H9 (cell line): Measurements from ENCODE around the gene MYO18B. TPM values are rescaled to one million over a fixed set of nuclear protein-coding genes. Genes with fewer than 3 reads are reported as not detected.

Source experiments
- DNase-seq: peaks from one replicate; pipeline ENCODE4 v3.0.0-alpha.2; 2017
- H2AFZ ChIP-seq: one replicate; pipeline ENCODE4 v1.6.1; 2013; ENCODE audit warnings: mild to moderate bottlenecking, low read length, control low read depth, moderate library complexity
- H2AK5ac ChIP-seq: 2 replicates; pipeline ENCODE4 v1.6.1; 2013; ENCODE audit warnings: low read length, control low read depth, mixed read lengths; ENCODE audit not compliant: insufficient read length
- H2BK120ac ChIP-seq: one replicate; pipeline ENCODE4 v1.6.1; 2013; ENCODE audit warnings: low read depth, mild to moderate bottlenecking, low read length, control low read depth, inconsistent platforms; ENCODE audit not compliant: poor library complexity, severe bottlenecking
- H2BK12ac ChIP-seq: 2 replicates; pipeline ENCODE4 v1.6.1; 2013; ENCODE audit warnings: low read length, control low read depth, mixed read lengths, low read depth; ENCODE audit not compliant: insufficient read length
- H2BK15ac ChIP-seq: 2 replicates; pipeline ENCODE4 v1.6.1; 2013; ENCODE audit warnings: low read depth, low read length, control low read depth
- H2BK20ac ChIP-seq: one replicate; pipeline ENCODE4 v1.6.1; 2013; ENCODE audit warnings: low read depth, mild to moderate bottlenecking, low read length, control low read depth, inconsistent platforms; ENCODE audit not compliant: poor library complexity, severe bottlenecking
- H2BK5ac ChIP-seq: 2 replicates; pipeline ENCODE4 v1.6.1; 2013; ENCODE audit warnings: low read length, control low read depth, mixed read lengths; ENCODE audit not compliant: insufficient read length
- H3K14ac ChIP-seq: 2 replicates; pipeline ENCODE4 v1.6.1; 2013; ENCODE audit warnings: low read length, control low read depth; ENCODE audit not compliant: insufficient read depth
- H3K18ac ChIP-seq: 2 replicates; pipeline ENCODE4 v1.6.1; 2013; ENCODE audit warnings: low read depth, mild to moderate bottlenecking, mixed read lengths, low read length, control low read depth; ENCODE audit not compliant: insufficient read length
- H3K23ac ChIP-seq: 2 replicates; pipeline ENCODE4 v1.6.1; 2013; ENCODE audit warnings: low read length, control low read depth, mixed read lengths, low read depth; ENCODE audit not compliant: insufficient read length
- H3K23me2 ChIP-seq: 2 replicates; pipeline ENCODE4 v1.6.1; 2013; ENCODE audit warnings: low read depth, mild to moderate bottlenecking, mixed read lengths, low read length, control low read depth; ENCODE audit not compliant: insufficient read length, poor library complexity, severe bottlenecking
- H3K27ac ChIP-seq: 2 replicates; pipeline ENCODE4 v1.5.1; 2013; ENCODE audit warnings: low read length, control low read depth, mixed read lengths, low read depth; ENCODE audit not compliant: insufficient read length
- H3K27me3 ChIP-seq: 2 replicates; pipeline ENCODE4 v1.6.1; 2013; ENCODE audit warnings: low read length, control low read depth, inconsistent platforms; ENCODE audit not compliant: insufficient read depth
- H3K4ac ChIP-seq: 2 replicates; pipeline ENCODE4 v1.6.1; 2013; ENCODE audit warnings: low read depth, mild to moderate bottlenecking, control low read depth, inconsistent platforms, low read length, moderate library complexity
- H3K4me1 ChIP-seq: 2 replicates; pipeline ENCODE4 v1.6.1; 2013; ENCODE audit warnings: low read length, control low read depth, inconsistent platforms; ENCODE audit not compliant: insufficient read depth
- H3K4me2 ChIP-seq: 2 replicates; pipeline ENCODE4 v1.6.1; 2013; ENCODE audit warnings: low read length, control low read depth, mixed read lengths; ENCODE audit not compliant: insufficient read length, insufficient read depth
- H3K56ac ChIP-seq: 2 replicates; pipeline ENCODE4 v1.6.1; 2013; ENCODE audit warnings: low read depth, mild to moderate bottlenecking, mixed read lengths, low read length, control low read depth; ENCODE audit not compliant: insufficient read length
- H3K79me1 ChIP-seq: 2 replicates; pipeline ENCODE4 v1.6.1; 2013; ENCODE audit warnings: low read depth, mild to moderate bottlenecking, moderate library complexity, low read length, control low read depth, inconsistent platforms; ENCODE audit not compliant: insufficient read depth, poor library complexity, severe bottlenecking
- H3K79me2 ChIP-seq: 2 replicates; pipeline ENCODE4 v1.6.1; 2013; ENCODE audit warnings: low read length, control low read depth, inconsistent platforms; ENCODE audit not compliant: insufficient read depth
- H3K9ac ChIP-seq: 2 replicates; pipeline ENCODE4 v1.6.1; 2013; ENCODE audit warnings: low read length, control low read depth, mixed read lengths; ENCODE audit not compliant: insufficient read length; ENCODE audit errors: extremely low read depth
- H3K9me3 ChIP-seq: one replicate; pipeline ENCODE4 v1.6.1; 2013; ENCODE audit warnings: low read depth, low read length, inconsistent platforms; ENCODE audit not compliant: control insufficient read depth
- H3T11ph ChIP-seq: one replicate; pipeline ENCODE4 v1.6.1; 2013; ENCODE audit warnings: mild to moderate bottlenecking, low read length, control low read depth, inconsistent platforms
- H4K20me1 ChIP-seq: one replicate; pipeline ENCODE4 v1.6.1; 2013; ENCODE audit not compliant: control insufficient read depth, insufficient read length, insufficient read depth
- H4K5ac ChIP-seq: 2 replicates; pipeline ENCODE4 v1.6.1; 2013; ENCODE audit warnings: low read depth, mild to moderate bottlenecking, mixed read lengths, low read length, control low read depth; ENCODE audit not compliant: insufficient read length
- H4K8ac ChIP-seq: replicated peaks from 2 replicates; pipeline ENCODE4 v1.6.1; 2013; ENCODE audit warnings: low read length, control low read depth, mixed read lengths, low read depth; ENCODE audit not compliant: insufficient read length
- H4K91ac ChIP-seq: 2 replicates; pipeline ENCODE4 v1.6.1; 2013; ENCODE audit warnings: low read depth, mild to moderate bottlenecking, moderate library complexity, mixed read lengths, low read length, control low read depth; ENCODE audit not compliant: insufficient read length
- H3K27ac Mint-ChIP-seq, 3 experiments: 2 replicates in 2 of 3; 3 replicates in 1 of 3; pipeline ENCODE4 v1.8.0; 2020 to 2021; ENCODE audit warnings: mixed read lengths in 3 of 3, mild to moderate bottlenecking in 1 of 3, moderate library complexity in 1 of 3
- H3K27me3 Mint-ChIP-seq: 2 replicates; pipeline ENCODE4 v1.8.0; 2021; ENCODE audit warnings: low read depth, mild to moderate bottlenecking, moderate library complexity, mixed read lengths
- H3K36me3 Mint-ChIP-seq, 3 experiments: 2 replicates in 2 of 3; 3 replicates in 1 of 3; pipeline ENCODE4 v1.8.0; 2020 to 2021; ENCODE audit warnings: low read depth in 3 of 3, mixed read lengths in 3 of 3; ENCODE audit not compliant: insufficient read depth in 1 of 3
- H3K4me1 Mint-ChIP-seq, 2 experiments: 2 replicates each; pipeline ENCODE4 v1.8.0; 2020; ENCODE audit warnings: mixed read lengths in 2 of 2
- H3K4me3 Mint-ChIP-seq, 2 experiments: 2 replicates in 1 of 2; 3 replicates in 1 of 2; pipeline ENCODE4 v1.8.0; 2020 to 2021; ENCODE audit warnings: mild to moderate bottlenecking in 2 of 2, mixed read lengths in 2 of 2, moderate library complexity in 1 of 2
- H3K9me3 Mint-ChIP-seq, 2 experiments: 2 replicates in 1 of 2; 3 replicates in 1 of 2; pipeline ENCODE4 v1.8.0; 2020; ENCODE audit warnings: mild to moderate bottlenecking in 2 of 2, mixed read lengths in 2 of 2, moderate library complexity in 1 of 2
- WGBS: extraction: QIAGEN DNeasy Blood & Tissue Kit; methylation state at CpG from one replicate; pipeline ENCODE4 v1.1.7; 2013; ENCODE audit warnings: missing lambda C conversion rate, low lambda C conversion rate, mixed read lengths; ENCODE audit not compliant: insufficient read length; ENCODE audit errors: extremely low coverage; 5-methylcytosine and 5-hydroxymethylcytosine counted together
- total RNA-seq: library from RNA; stranded (reverse); gene quantifications from 2 replicates; pipeline ENCODE4 v1.2.1, GENCODE V29; 2021
- TF ChIP-seq, protein P1 (sequence below): fragments of 200-600 bp; sonication (generic); conservative IDR thresholded peaks from 3 replicates; pipeline ENCODE4 v1.8.0; 2021; ENCODE audit warnings: antibody characterized with exemption, mild to moderate bottlenecking

The MYO18B gene
- total RNA-seq, 1 experiment from 2014 or later: 0.46 TPM

DNA sequence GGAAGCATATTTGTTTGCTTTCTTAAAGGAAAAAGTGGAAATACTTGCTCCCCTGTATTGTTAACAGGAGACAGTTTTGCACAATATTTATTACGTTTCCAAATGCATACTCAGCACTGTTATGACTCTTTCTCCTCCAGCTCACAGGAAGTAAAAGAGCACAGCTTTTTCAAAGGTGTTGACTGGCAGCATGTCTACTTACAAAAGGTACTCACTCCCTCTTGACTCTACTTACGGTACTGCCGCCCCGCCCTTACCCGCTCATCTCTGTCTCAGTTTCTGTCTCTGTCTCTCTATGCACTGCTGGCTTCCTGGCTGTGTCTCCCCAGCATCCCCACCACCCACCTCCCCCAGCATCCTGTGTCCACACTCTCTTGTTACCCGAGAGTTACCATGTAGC, 32.2 kb upstream of the MYO18B start:
- TF ChIP-seq, protein P1, sequence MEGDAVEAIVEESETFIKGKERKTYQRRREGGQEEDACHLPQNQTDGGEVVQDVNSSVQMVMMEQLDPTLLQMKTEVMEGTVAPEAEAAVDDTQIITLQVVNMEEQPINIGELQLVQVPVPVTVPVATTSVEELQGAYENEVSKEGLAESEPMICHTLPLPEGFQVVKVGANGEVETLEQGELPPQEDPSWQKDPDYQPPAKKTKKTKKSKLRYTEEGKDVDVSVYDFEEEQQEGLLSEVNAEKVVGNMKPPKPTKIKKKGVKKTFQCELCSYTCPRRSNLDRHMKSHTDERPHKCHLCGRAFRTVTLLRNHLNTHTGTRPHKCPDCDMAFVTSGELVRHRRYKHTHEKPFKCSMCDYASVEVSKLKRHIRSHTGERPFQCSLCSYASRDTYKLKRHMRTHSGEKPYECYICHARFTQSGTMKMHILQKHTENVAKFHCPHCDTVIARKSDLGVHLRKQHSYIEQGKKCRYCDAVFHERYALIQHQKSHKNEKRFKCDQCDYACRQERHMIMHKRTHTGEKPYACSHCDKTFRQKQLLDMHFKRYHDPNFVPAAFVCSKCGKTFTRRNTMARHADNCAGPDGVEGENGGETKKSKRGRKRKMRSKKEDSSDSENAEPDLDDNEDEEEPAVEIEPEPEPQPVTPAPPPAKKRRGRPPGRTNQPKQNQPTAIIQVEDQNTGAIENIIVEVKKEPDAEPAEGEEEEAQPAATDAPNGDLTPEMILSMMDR: no peak
- no peaks in the 10 kb centered on the region for H3K9me3 ChIP-seq
- H3K14ac ChIP-seq: no peak overlapping the region
- H3K56ac ChIP-seq: no peak overlapping the region
- H4K8ac ChIP-seq: no peak overlapping the region
- H2BK5ac ChIP-seq: no peak overlapping the region
- H2BK12ac ChIP-seq: no peak overlapping the region
- H2AFZ ChIP-seq: no peak overlapping the region
- H3K27ac ChIP-seq: no peak overlapping the region
- H2AK5ac ChIP-seq: no peak overlapping the region
- Mint-ChIP-seq H3K4me1 (no peaks in the 10 kb centered on the region), H3K9me3 (no peaks in the 10 kb centered on the region), H3K4me3 (no peak overlapping the region), H3K27me3 (no peaks in the 10 kb centered on the region), H3K27ac (peak overlapping the region in 1 of 3 experiments; percentile 50; a peak in 1 of 7 replicates), H3K36me3 (peaks cover 2 to 14% (median 11%) of the 10 kb centered on the region in 3 experiments; a peak in 5 of 7 replicates)
- H3K23me2 ChIP-seq: no peaks in the 10 kb centered on the region
- H3K9ac ChIP-seq: no peak overlapping the region
- no peak overlapping the region for H3K4ac ChIP-seq
- no peaks in the 10 kb centered on the region for H4K20me1 ChIP-seq
- no peak overlapping the region for H2BK20ac ChIP-seq
- no peaks in the 10 kb centered on the region for H3K79me2 ChIP-seq
- no peak overlapping the region for H4K5ac ChIP-seq
- no peaks in the 10 kb centered on the region for H3K27me3 ChIP-seq
- H2BK15ac ChIP-seq: no peak overlapping the region
- no peaks in the 10 kb centered on the region for H3K4me1 ChIP-seq
- no peak overlapping the region for H2BK120ac ChIP-seq
- H3K18ac ChIP-seq: no peak overlapping the region
- no peaks in the 10 kb centered on the region for H3K79me1 ChIP-seq
- WGBS: no CpG with 5 or more reads among the region's 6 CpGs
- H3T11ph ChIP-seq: no peak overlapping the region
- no peak overlapping the region for H3K4me2 ChIP-seq
- H4K91ac ChIP-seq: no peak overlapping the region
- no peak overlapping the region for H3K23ac ChIP-seq
- no peak for DNase-seq
